C1 segment of cervical spinal cord (tissue), 14 donors: ENCODE data around the gene ZNF331.
A peak's percentile ranks its signal among the peaks of the same experiment; 100 is the strongest.
"Not testable (repeated sequence)": the region's sequence is repeated elsewhere in the genome, so short reads cannot be mapped to it uniquely, and the experiment has no call there.

Experiments used
- DNase-seq, 14 donors: peaks; one replicate each; lab custom pipeline; 2025; lab: John Stamatoyannopoulos, UW

The ZNF331 gene

GRCh38 chr19:53537521-53538377, at the start of gene ZNF331:
Gene ZNF331 (plus strand): TSS chr19:53538145. CDS start chr19:53569377, 31,232 bp downstream.
- peak in 13 of 14 donors; percentile 22 to 85 (median 61) for DNase-seq

- no peak for DNase-seq
Measured at GRCh38 chr19:53492153-53492552, 45.8 kb upstream of the ZNF331 start.

- not testable (repeated sequence) for DNase-seq
Measured at GRCh38 chr19:53497311-53498023, 40.5 kb upstream of the ZNF331 start.

- not testable (repeated sequence) for DNase-seq
Measured at GRCh38 chr19:53498024-53498395, 39.9 kb upstream of the ZNF331 start.

- DNase-seq, result not testable (repeated sequence)
Measured at GRCh38 chr19:53503151-53503550, 34.8 kb upstream of the ZNF331 start.

GRCh38 chr19:53503671-53504364, 34.1 kb upstream of the ZNF331 start:
- peak in 2 of 14 donors; percentile 1 to 4 for DNase-seq

GRCh38 chr19:53504365-53504703, 33.6 kb upstream of the ZNF331 start:
- DNase-seq, result peak in 5 of 14 donors; percentile 1 to 6 (median 4)

GRCh38 chr19:53504885-53505284, 33.1 kb upstream of the ZNF331 start:
- DNase-seq, result peak in 1 of 14 donors; percentile 10

GRCh38 chr19:53506728-53507127, 31.2 kb upstream of the ZNF331 start:
- no peak for DNase-seq

GRCh38 chr19:53507523-53508442, 30.2 kb upstream of the ZNF331 start:
- DNase-seq, result no peak

GRCh38 chr19:53509443-53509842, 28.5 kb upstream of the ZNF331 start:
- DNase-seq, result no peak

GRCh38 chr19:53509845-53510244, 28.1 kb upstream of the ZNF331 start:
- DNase-seq, result no peak

- no peak for DNase-seq
Measured at GRCh38 chr19:53511357-53511756, 26.6 kb upstream of the ZNF331 start.

GRCh38 chr19:53511933-53512374, 26.0 kb upstream of the ZNF331 start:
- DNase-seq, result peak in 7 of 14 donors; percentile 0 to 17 (median 4)

- not testable (repeated sequence) for DNase-seq
Measured at GRCh38 chr19:53515047-53515446, 22.9 kb upstream of the ZNF331 start.

- DNase-seq, result no peak
Measured at GRCh38 chr19:53517114-53517741, 20.7 kb upstream of the ZNF331 start.

GRCh38 chr19:53518121-53518520, 19.8 kb upstream of the ZNF331 start:
- DNase-seq, result no peak

- no peak for DNase-seq
Measured at GRCh38 chr19:53518716-53519115, 19.2 kb upstream of the ZNF331 start.

GRCh38 chr19:53519446-53519845, 18.5 kb upstream of the ZNF331 start:
- DNase-seq, result no peak

GRCh38 chr19:53520163-53520546, 17.8 kb upstream of the ZNF331 start:
- DNase-seq, result no peak
